Fibroblast of lung (primary cell): Measurements from ENCODE around the gene RABGAP1L.

Source experiments
- EZH2 ChIP-seq: IDR thresholded peaks from 2 replicates; pipeline ENCODE4 v1.5.1; 2012; ENCODE audit warnings: low read length, control low read depth, mild to moderate bottlenecking; ENCODE audit errors: missing control alignments
- TF ChIP-seq, protein P1 (sequence below), 2 donors: IDR thresholded peaks in 1 of 2; conservative IDR thresholded peaks in 1 of 2; 1 replicate in 1 of 2; 2 replicates in 1 of 2; pipeline ENCODE4 v1.5.1; 2011 to 2012; ENCODE audit warnings: low read length in 2 of 2, control low read depth in 1 of 2, inconsistent platforms in 1 of 2, low read depth in 1 of 2, mild to moderate bottlenecking in 1 of 2

- TF ChIP-seq EZH2 = no peak
- TF ChIP-seq, protein P1, sequence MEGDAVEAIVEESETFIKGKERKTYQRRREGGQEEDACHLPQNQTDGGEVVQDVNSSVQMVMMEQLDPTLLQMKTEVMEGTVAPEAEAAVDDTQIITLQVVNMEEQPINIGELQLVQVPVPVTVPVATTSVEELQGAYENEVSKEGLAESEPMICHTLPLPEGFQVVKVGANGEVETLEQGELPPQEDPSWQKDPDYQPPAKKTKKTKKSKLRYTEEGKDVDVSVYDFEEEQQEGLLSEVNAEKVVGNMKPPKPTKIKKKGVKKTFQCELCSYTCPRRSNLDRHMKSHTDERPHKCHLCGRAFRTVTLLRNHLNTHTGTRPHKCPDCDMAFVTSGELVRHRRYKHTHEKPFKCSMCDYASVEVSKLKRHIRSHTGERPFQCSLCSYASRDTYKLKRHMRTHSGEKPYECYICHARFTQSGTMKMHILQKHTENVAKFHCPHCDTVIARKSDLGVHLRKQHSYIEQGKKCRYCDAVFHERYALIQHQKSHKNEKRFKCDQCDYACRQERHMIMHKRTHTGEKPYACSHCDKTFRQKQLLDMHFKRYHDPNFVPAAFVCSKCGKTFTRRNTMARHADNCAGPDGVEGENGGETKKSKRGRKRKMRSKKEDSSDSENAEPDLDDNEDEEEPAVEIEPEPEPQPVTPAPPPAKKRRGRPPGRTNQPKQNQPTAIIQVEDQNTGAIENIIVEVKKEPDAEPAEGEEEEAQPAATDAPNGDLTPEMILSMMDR (conservative IDR thresholded peaks at IDR 0.05 in 1 of 2, IDR thresholded peaks at IDR 0.05 in 1 of 2; ENCODE audit: low read depth in 1 of 2, low read length in 2 of 2) = no peak
Measured at GRCh38 chr1:174923820-174924219, 764.5 kb downstream of the RABGAP1L start.
